K562 (cell line): ENCODE measurements around the gene PPIL4. TPM values are rescaled to one million over a fixed set of nuclear protein-coding genes. Genes with fewer than 3 reads are reported as not detected.

Source experiments
- CCNT2 ChIP-seq: IDR thresholded peaks from 2 replicates; pipeline ENCODE4 v1.6.1; 2011; ENCODE audit warnings: borderline replicate concordance, low read depth, mild to moderate bottlenecking, moderate library complexity, mixed read lengths, low read length; ENCODE audit not compliant: insufficient read length; ENCODE audit errors: extremely low read depth
- CTBP1 ChIP-seq: fragments of 450-650 bp; IDR thresholded peaks from 2 replicates; pipeline ENCODE4 v1.6.1; 2016; ENCODE audit warnings: borderline replicate concordance
- FOXA1 ChIP-seq: fragments of 450-650 bp; IDR thresholded peaks from 2 replicates; pipeline ENCODE4 v1.6.1; 2016; ENCODE audit warnings: mild to moderate bottlenecking, borderline replicate concordance
- GATAD2B ChIP-seq: fragments of 450-650 bp; IDR thresholded peaks from 2 replicates; pipeline ENCODE4 v1.6.1; 2017; ENCODE audit warnings: mild to moderate bottlenecking, borderline replicate concordance
- HNRNPUL1 ChIP-seq: fragments of 200-400 bp; formaldehyde crosslinking; IDR thresholded peaks from 2 replicates; pipeline ENCODE4 v1.6.1; 2017; ENCODE audit warnings: low read length
- NR1H2 ChIP-seq: sonication (generic); formaldehyde crosslinking; IDR thresholded peaks from 2 replicates; pipeline ENCODE4 v1.4.0; 2020; ENCODE audit warnings: mild to moderate bottlenecking, missing genetic modification reagents
- NUFIP1 ChIP-seq: fragments of 450-650 bp; IDR thresholded peaks from 2 replicates; pipeline ENCODE4 v1.6.1; 2018; ENCODE audit not compliant: partially characterized antibody
- POLR2A ChIP-seq: fragments of 450-650 bp; conservative IDR thresholded peaks from 2 replicates; pipeline ENCODE4 v1.6.1; 2016
- POU5F1 ChIP-seq: fragments of 150-350 bp; IDR thresholded peaks from 2 replicates; pipeline ENCODE4 v1.6.1; 2014; ENCODE audit warnings: borderline replicate concordance, low read length, low read depth, mild to moderate bottlenecking; ENCODE audit not compliant: partially characterized antibody
- SMARCC2 ChIP-seq: fragments of 450-650 bp; IDR thresholded peaks from 2 replicates; pipeline ENCODE4 v1.6.1; 2017; ENCODE audit warnings: antibody characterized with exemption, moderate library complexity, mild to moderate bottlenecking, low read depth
- SMC3 ChIP-seq: conservative IDR thresholded peaks from 2 replicates; pipeline ENCODE4 v1.6.1; 2011; ENCODE audit warnings: low read depth, low read length, improper control_type of control experiment; ENCODE audit not compliant: insufficient read depth
- STAT5A ChIP-seq: IDR thresholded peaks from 2 replicates; pipeline ENCODE4 v1.6.1; 2012; ENCODE audit warnings: low read length, inconsistent platforms, borderline replicate concordance
- TOE1 ChIP-seq, 2 experiments: fragments of 450-650 bp in 1 of 2; sonication (generic) in 1 of 2; formaldehyde crosslinking in 1 of 2; IDR thresholded peaks; 2 replicates each; pipeline versions ENCODE4 v1.7.1 to v1.8.0; 2016 to 2022; ENCODE audit warnings: borderline replicate concordance in 2 of 2, mild to moderate bottlenecking in 2 of 2, antibody characterized with exemption in 1 of 2, inconsistent platforms in 1 of 2, low read depth in 1 of 2, missing genetic modification reagents in 1 of 2, moderate library complexity in 1 of 2
- ZNF224 ChIP-seq: sonication (generic); formaldehyde crosslinking; IDR thresholded peaks from 2 replicates; pipeline ENCODE4 v1.8.0; 2022; ENCODE audit warnings: mild to moderate bottlenecking, missing genetic modification reagents
- ZNF707 ChIP-seq: fragments of 250-450 bp; sonication (Bioruptor Pico); conservative IDR thresholded peaks from 2 replicates; pipeline ENCODE4 v1.8.0; 2022; ENCODE audit warnings: inconsistent platforms, mild to moderate bottlenecking, moderate library complexity
- ZNF785 ChIP-seq: fragments of 250-450 bp; sonication (Bioruptor Pico); IDR thresholded peaks from 2 replicates; pipeline ENCODE4 v1.4.0; 2020; ENCODE audit warnings: mild to moderate bottlenecking
- polyA plus RNA-seq, 8 experiments: library from polyadenylated mRNA; depleted of rRNA in 4 of 8; stranded (reverse) in 5 of 8; unstranded in 3 of 8; fragments of >200 nt; fragmentation: Nextera tagmentation in 2 of 8; fragmentation: Illumina TruSeq in 1 of 8; extraction: Ambion mirVana in 2 of 8; extraction: Trizol in 1 of 8; gene quantifications; 2 replicates each; pipeline versions ENCODE4 v1.2.1 to v1.2.3, GENCODE V29; 2011 to 2014; ENCODE audit warnings: inconsistent platforms in 1 of 8, missing spikeins in 1 of 8
- total RNA-seq, 7 experiments: library from RNA; depleted of rRNA in 6 of 7; stranded (reverse); fragments of >200 nt in 6 of 7; fragmentation: Illumina TruSeq in 2 of 7; extraction: Trizol in 2 of 7; gene quantifications; 2 replicates each; pipeline versions ENCODE4 v1.2.1 to v1.2.3, GENCODE V29; 2011 to 2021; ENCODE audit warnings: low replicate concordance in 1 of 7
- TF ChIP-seq, protein P1 (sequence below): fragments of 450-650 bp; IDR thresholded peaks from 2 replicates; pipeline ENCODE4 v1.6.1; 2018; ENCODE audit not compliant: partially characterized antibody
- TF ChIP-seq, protein P2 (sequence below): fragments of 450-650 bp; IDR thresholded peaks from 2 replicates; pipeline ENCODE4 v1.6.1; 2016; ENCODE audit warnings: borderline replicate concordance

PPIL4 gene
- total and polyA plus RNA-seq, 9 of the 15 experiments (the other 6 are each of a cell fraction or from before 2014, with no cell fraction given) = 14.5 to 55.2 (median 45.9) TPM

DNA sequence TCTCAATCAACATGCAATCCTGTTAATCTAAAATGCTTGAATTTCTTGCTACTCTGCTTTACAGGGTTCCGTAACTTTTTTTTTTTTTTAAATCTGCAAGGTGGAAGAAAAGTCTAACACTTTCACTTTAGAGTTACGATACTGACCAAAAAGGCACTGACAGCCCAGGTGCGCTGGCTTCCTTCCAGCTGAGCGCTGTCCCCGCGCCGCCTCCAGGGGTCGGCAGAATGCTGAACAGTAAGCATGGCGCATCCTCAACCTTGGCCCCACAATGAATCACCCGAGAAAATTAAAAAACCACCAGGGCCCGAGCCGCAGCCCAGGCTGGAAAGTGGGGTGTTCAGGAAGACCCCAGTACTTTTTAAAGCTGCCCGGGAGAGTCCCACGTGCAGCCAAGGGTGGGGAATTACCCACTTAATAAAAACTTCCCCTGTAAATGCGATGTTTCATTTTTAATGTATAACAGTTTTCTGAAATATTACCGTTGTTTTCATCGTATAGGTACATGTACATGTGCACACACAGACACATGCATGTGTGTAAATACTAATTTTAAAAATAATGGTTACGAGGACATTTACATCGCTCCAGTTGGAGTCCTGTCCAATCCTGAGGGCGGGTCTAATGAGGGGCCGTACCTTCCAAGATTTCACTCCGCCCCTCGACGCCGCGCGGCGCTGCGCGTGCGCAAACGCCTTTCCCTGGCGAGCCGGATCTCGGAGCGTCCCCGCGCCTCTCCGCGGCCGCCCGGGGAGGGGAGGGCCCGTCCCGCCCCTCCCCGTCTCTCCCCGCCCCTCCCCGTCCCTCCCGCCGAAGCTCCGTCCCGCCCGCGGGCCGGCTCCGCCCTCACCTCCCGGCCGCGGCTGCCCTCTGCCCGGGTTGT lies 19.9 kb upstream of the PPIL4 start, which contains the start of gene GINM1 (continued):
- TF ChIP-seq CCNT2 = peak; percentile 40
- TF ChIP-seq HNRNPUL1 = no peak
- TF ChIP-seq SMARCC2 = peak; percentile 55; the same call in 1 of the 2 replicates
- no peak for TF ChIP-seq ZNF707 (CRISPR knock-in tag)
- 0 out of 2 replicates have a peak, but pooled peaks have one; percentile 43 for TF ChIP-seq NR1H2
- no peak for TF ChIP-seq ZNF224 (CRISPR knock-in tag)
- TF ChIP-seq ZNF785 (CRISPR knock-in tag) = no peak
- TF ChIP-seq, protein P1, sequence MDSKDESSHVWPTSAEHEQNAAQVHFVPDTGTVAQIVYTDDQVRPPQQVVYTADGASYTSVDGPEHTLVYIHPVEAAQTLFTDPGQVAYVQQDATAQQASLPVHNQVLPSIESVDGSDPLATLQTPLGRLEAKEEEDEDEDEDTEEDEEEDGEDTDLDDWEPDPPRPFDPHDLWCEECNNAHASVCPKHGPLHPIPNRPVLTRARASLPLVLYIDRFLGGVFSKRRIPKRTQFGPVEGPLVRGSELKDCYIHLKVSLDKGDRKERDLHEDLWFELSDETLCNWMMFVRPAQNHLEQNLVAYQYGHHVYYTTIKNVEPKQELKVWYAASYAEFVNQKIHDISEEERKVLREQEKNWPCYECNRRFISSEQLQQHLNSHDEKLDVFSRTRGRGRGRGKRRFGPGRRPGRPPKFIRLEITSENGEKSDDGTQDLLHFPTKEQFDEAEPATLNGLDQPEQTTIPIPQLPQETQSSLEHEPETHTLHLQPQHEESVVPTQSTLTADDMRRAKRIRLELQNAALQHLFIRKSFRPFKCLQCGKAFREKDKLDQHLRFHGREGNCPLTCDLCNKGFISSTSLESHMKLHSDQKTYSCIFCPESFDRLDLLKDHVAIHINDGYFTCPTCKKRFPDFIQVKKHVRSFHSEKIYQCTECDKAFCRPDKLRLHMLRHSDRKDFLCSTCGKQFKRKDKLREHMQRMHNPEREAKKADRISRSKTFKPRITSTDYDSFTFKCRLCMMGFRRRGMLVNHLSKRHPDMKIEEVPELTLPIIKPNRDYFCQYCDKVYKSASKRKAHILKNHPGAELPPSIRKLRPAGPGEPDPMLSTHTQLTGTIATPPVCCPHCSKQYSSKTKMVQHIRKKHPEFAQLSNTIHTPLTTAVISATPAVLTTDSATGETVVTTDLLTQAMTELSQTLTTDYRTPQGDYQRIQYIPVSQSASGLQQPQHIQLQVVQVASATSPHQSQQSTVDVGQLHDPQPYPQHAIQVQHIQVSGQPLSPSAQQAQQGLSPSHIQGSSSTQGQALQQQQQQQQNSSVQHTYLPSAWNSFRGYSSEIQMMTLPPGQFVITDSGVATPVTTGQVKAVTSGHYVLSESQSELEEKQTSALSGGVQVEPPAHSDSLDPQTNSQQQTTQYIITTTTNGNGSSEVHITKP = no peak
- peak; percentile 64; the same call in 1 of the 2 replicates for TF ChIP-seq SMC3
- TF ChIP-seq, protein P2, sequence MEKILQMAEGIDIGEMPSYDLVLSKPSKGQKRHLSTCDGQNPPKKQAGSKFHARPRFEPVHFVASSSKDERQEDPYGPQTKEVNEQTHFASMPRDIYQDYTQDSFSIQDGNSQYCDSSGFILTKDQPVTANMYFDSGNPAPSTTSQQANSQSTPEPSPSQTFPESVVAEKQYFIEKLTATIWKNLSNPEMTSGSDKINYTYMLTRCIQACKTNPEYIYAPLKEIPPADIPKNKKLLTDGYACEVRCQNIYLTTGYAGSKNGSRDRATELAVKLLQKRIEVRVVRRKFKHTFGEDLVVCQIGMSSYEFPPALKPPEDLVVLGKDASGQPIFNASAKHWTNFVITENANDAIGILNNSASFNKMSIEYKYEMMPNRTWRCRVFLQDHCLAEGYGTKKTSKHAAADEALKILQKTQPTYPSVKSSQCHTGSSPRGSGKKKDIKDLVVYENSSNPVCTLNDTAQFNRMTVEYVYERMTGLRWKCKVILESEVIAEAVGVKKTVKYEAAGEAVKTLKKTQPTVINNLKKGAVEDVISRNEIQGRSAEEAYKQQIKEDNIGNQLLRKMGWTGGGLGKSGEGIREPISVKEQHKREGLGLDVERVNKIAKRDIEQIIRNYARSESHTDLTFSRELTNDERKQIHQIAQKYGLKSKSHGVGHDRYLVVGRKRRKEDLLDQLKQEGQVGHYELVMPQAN = peak; percentile 86; the same call in 1 of the 2 replicates
- no peak for TF ChIP-seq FOXA1
- peak; percentile 66; the same call in 1 of the 2 replicates for TF ChIP-seq GATAD2B
- no peak for TF ChIP-seq POU5F1
- peak; percentile 54; the same call in 1 of the 2 replicates for TF ChIP-seq TOE1 (IDR thresholded peaks at IDR 0.05; ENCODE audit: borderline replicate concordance)
- TF ChIP-seq TOE1 (CRISPR knock-in tag; IDR thresholded peaks at IDR 0.05; ENCODE audit: borderline replicate concordance, low read depth) = no peak
- TF ChIP-seq NUFIP1 = no peak
- TF ChIP-seq STAT5A = no peak
- no peak for TF ChIP-seq POLR2A
- peak; percentile 93 for TF ChIP-seq CTBP1
